Measurements from ENCODE around the gene ATP5MG.

The ATP5MG gene

GRCh38 chr11:118359295-118359958 is 42.0 kb upstream of the ATP5MG start, which contains the start of gene UBE4A (continued):
- TF ChIP-seq ZNF362 (tag by site-specific recombination; IDR thresholded peaks at IDR 0.05) = no peak
- no peak for TF ChIP-seq ZNF223 (tag by site-specific recombination; IDR thresholded peaks at IDR 0.05)
- no peak for TF ChIP-seq BCL6B (tag by site-specific recombination; IDR thresholded peaks at IDR 0.05)
- no peak for TF ChIP-seq TCF7L2 (IDR thresholded peaks at IDR 0.05; ENCODE audit: borderline replicate concordance, low read depth, low read length)
- TF ChIP-seq EGR2 (tag by site-specific recombination; IDR thresholded peaks at IDR 0.05; ENCODE audit: low read depth) = no peak
- TF ChIP-seq ZNF354C (tag by site-specific recombination; IDR thresholded peaks at IDR 0.05; ENCODE audit: borderline replicate concordance, low read depth) = no peak
- no peak for TF ChIP-seq HOXD13 (CRISPR knock-in tag; IDR thresholded peaks at IDR 0.05; ENCODE audit: borderline replicate concordance)
- no peak for TF ChIP-seq ZNF416 (tag by site-specific recombination; IDR thresholded peaks at IDR 0.05)
- no peak for TF ChIP-seq ZBTB7A (tag by site-specific recombination; IDR thresholded peaks at IDR 0.05; ENCODE audit: low read depth)

GRCh38 chr11:118364956-118365615 is 36.3 kb upstream of the ATP5MG start:
- Histone ChIP-seq H3K4me1 (ENCODE audit: control insufficient read depth, insufficient read depth, low read length) (0 out of 2 replicates have a peak, but pooled peaks cover 2% of the 10 kb centered on the region), H3K9me3 (ENCODE audit: control insufficient read depth, insufficient read depth, low read depth, low read length) (no peaks in the 10 kb centered on the region), H3K36me3 (ENCODE audit: control insufficient read depth in 2 of 2, insufficient read depth in 1 of 2, low read length in 2 of 2) (peaks cover 6 to 62% of the 10 kb centered on the region in 2 experiments), H3K27ac (ENCODE audit: extremely low read depth, low read depth, low read length) (no peak overlapping the region), H3K4me3 (ENCODE audit: low read depth, low read length) (no peak overlapping the region)
- CTCF ChIA-PET = interaction anchor here (1.8 to 2.6 kb wide), 3 partner anchors 12 to 167 kb away, joined by 7 to 11 read pairs (median 8); no protein-coding TSS in a partner anchor
- TF ChIP-seq MYNN (tag by site-specific recombination; IDR thresholded peaks at IDR 0.05; ENCODE audit: borderline replicate concordance) (no peak), ZNF621 (tag by site-specific recombination; IDR thresholded peaks at IDR 0.05) (no peak), ZNF692 (tag by site-specific recombination; IDR thresholded peaks at IDR 0.05) (no peak), ZNF513 (tag by site-specific recombination; IDR thresholded peaks at IDR 0.05) (no peak), ZNF560 (tag by site-specific recombination; IDR thresholded peaks at IDR 0.05; ENCODE audit: borderline replicate concordance) (no peak), GLI4 (tag by site-specific recombination; IDR thresholded peaks at IDR 0.05) (no peak), ZNF404 (tag by site-specific recombination; IDR thresholded peaks at IDR 0.05) (no peak), ZFP69B (tag by site-specific recombination; IDR thresholded peaks at IDR 0.05) (no peak), ZNF366 (tag by site-specific recombination; conservative IDR thresholded peaks at IDR 0.05) (no peak), ZNF24 (tag by site-specific recombination; IDR thresholded peaks at IDR 0.05) (no peak), ZNF214 (tag by site-specific recombination; IDR thresholded peaks at IDR 0.05; ENCODE audit: borderline replicate concordance) (no peak), ZNF510 (tag by site-specific recombination; IDR thresholded peaks at IDR 0.05; ENCODE audit: insufficient replicate concordance) (no peak), ZNF174 (tag by site-specific recombination; IDR thresholded peaks at IDR 0.05) (no peak), ZNF776 (tag by site-specific recombination; IDR thresholded peaks at IDR 0.05; ENCODE audit: borderline replicate concordance) (no peak), RBAK (tag by site-specific recombination; IDR thresholded peaks at IDR 0.05) (no peak)
- POLR2A ChIA-PET = no interaction called here
